IMR-90 (cell line): ENCODE results near the gene TMPRSS12. TPM values are rescaled to one million over a fixed set of nuclear protein-coding genes. Genes with fewer than 3 reads are reported as not detected.

Experiments used
- ATAC-seq: fragments of 200-7000 bp; cut with Tn5 transposase; 2 replicates; pipeline ENCODE4 v1.9.1; 2020; ENCODE audit warnings: low read depth, mild to moderate bottlenecking, moderate library complexity
- BruUV-seq: library from RNA; stranded (reverse); fragments of 400-500 nt; replicated peaks from 2 replicates; lab custom pipeline; 2021; lab: Mats Ljungman, UMichigan
- CTCF ChIA-PET: fragments of 300-600 bp; formaldehyde crosslinking; extraction: SDS; loops from one replicate; lab custom pipeline; 2021; ENCODE audit warnings: antibody characterized with exemption; lab: Yijun Ruan, JAX
- POLR2A ChIA-PET: fragments of 300-600 bp; sonication (Branson Sonifier 250); formaldehyde crosslinking; loops from one replicate; lab custom pipeline; 2022; ENCODE audit warnings: antibody characterized with exemption; ENCODE audit not compliant: unreplicated experiment; lab: Charles Lee
- DNase-seq: peaks from one replicate; pipeline ENCODE4 v3.0.0; 2013
- H2AFZ ChIP-seq: replicated peaks from 2 replicates; pipeline ENCODE3; 2013; ENCODE audit warnings: low read length, mild to moderate bottlenecking; ENCODE audit not compliant: poor library complexity
- H2AK5ac ChIP-seq: 2 replicates; pipeline ENCODE4 v1.6.1; 2013; ENCODE audit warnings: low read depth, low read length, inconsistent platforms
- H2AK9ac ChIP-seq: replicated peaks from 2 replicates; pipeline ENCODE3; 2013; ENCODE audit warnings: mild to moderate bottlenecking, low read depth, low read length, moderate library complexity; ENCODE audit not compliant: poor library complexity
- H2BK120ac ChIP-seq: 2 replicates; pipeline ENCODE4 v1.6.1; 2013; ENCODE audit warnings: low read depth, low read length, inconsistent platforms
- H2BK15ac ChIP-seq: 3 replicates; pipeline ENCODE4 v1.6.1; 2013; ENCODE audit warnings: low read depth, low read length, inconsistent platforms
- H2BK20ac ChIP-seq: 2 replicates; pipeline ENCODE4 v1.6.1; 2013; ENCODE audit warnings: low read depth, mild to moderate bottlenecking, inconsistent platforms, low read length, moderate library complexity
- H2BK5ac ChIP-seq: 2 replicates; pipeline ENCODE4 v1.6.1; 2013; ENCODE audit warnings: mild to moderate bottlenecking, low read depth, low read length, inconsistent platforms; ENCODE audit not compliant: poor library complexity, severe bottlenecking
- H3K14ac ChIP-seq: replicated peaks from 2 replicates; pipeline ENCODE4 v1.6.1; 2013; ENCODE audit warnings: low read depth, low read length, inconsistent platforms
- H3K18ac ChIP-seq: 2 replicates; pipeline ENCODE4 v1.6.1; 2013; ENCODE audit warnings: low read depth, low read length, control low read depth
- H3K23ac ChIP-seq: 2 replicates; pipeline ENCODE4 v1.6.1; 2013; ENCODE audit warnings: low read depth, low read length, inconsistent platforms
- H3K27ac ChIP-seq: 2 replicates; pipeline ENCODE4 v1.5.1; 2013; ENCODE audit warnings: mild to moderate bottlenecking, control low read depth, low read length; ENCODE audit not compliant: insufficient read depth
- H3K27me3 ChIP-seq: 2 replicates; pipeline ENCODE4 v1.6.1; 2013; ENCODE audit warnings: low read length; ENCODE audit not compliant: control insufficient read depth, insufficient read depth
- H3K36me3 ChIP-seq: 2 replicates; pipeline ENCODE4 v1.6.1; 2013; ENCODE audit warnings: low read length, mixed read lengths; ENCODE audit not compliant: control insufficient read depth, insufficient read depth
- H3K4ac ChIP-seq: 2 replicates; pipeline ENCODE4 v1.6.1; 2013; ENCODE audit warnings: low read depth, low read length, inconsistent platforms
- H3K4me1 ChIP-seq: 2 replicates; pipeline ENCODE4 v1.6.1; 2013; ENCODE audit warnings: low read length, mixed read lengths; ENCODE audit not compliant: control insufficient read depth, insufficient read depth
- H3K4me2 ChIP-seq: 2 replicates; pipeline ENCODE4 v1.6.1; 2013; ENCODE audit warnings: low read depth, mild to moderate bottlenecking, control low read depth, low read length, moderate library complexity
- H3K4me3 ChIP-seq: 2 replicates; pipeline ENCODE4 v1.5.1; 2013; ENCODE audit warnings: low read depth, mild to moderate bottlenecking, control low read depth, low read length, moderate library complexity; ENCODE audit not compliant: insufficient read depth
- H3K56ac ChIP-seq: 2 replicates; pipeline ENCODE4 v1.6.1; 2013; ENCODE audit warnings: low read length, inconsistent platforms; ENCODE audit not compliant: insufficient read depth; ENCODE audit errors: extremely low read depth
- H3K79me1 ChIP-seq, 2 experiments: 2 replicates each; pipeline ENCODE4 v1.6.1; 2013; ENCODE audit warnings: low read length in 2 of 2, inconsistent platforms in 1 of 2, low read depth in 1 of 2
- H3K9ac ChIP-seq: 2 replicates; pipeline ENCODE4 v1.6.1; 2013; ENCODE audit warnings: low read depth, low read length, control low read depth
- H3K9me1 ChIP-seq: 2 replicates; pipeline ENCODE4 v1.6.1; 2013; ENCODE audit warnings: low read length, inconsistent platforms; ENCODE audit not compliant: insufficient read depth
- H3K9me3 ChIP-seq: 2 replicates; pipeline ENCODE4 v1.6.1; 2013; ENCODE audit warnings: low read length; ENCODE audit not compliant: control insufficient read depth, insufficient read depth
- H4K20me1 ChIP-seq: 2 replicates; pipeline ENCODE4 v1.6.1; 2013; ENCODE audit warnings: low read length, inconsistent platforms; ENCODE audit not compliant: insufficient read depth
- H4K5ac ChIP-seq: 2 replicates; pipeline ENCODE4 v1.6.1; 2013; ENCODE audit warnings: mild to moderate bottlenecking, low read depth, low read length, control low read depth
- H4K8ac ChIP-seq, 2 experiments: 2 replicates each; pipeline ENCODE4 v1.6.1; 2013; ENCODE audit warnings: low read depth in 2 of 2, low read length in 2 of 2, control low read depth in 1 of 2, inconsistent platforms in 1 of 2
- H4K91ac ChIP-seq: 2 replicates; pipeline ENCODE4 v1.6.1; 2013; ENCODE audit warnings: low read depth, low read length, inconsistent platforms; ENCODE audit not compliant: insufficient read depth
- BHLHE40 ChIP-seq: fragments of 150-350 bp; IDR thresholded peaks from 2 replicates; pipeline ENCODE4 v1.6.1; 2016; ENCODE audit warnings: mild to moderate bottlenecking, low read depth, low read length
- CEBPB ChIP-seq: IDR thresholded peaks from 2 replicates; pipeline ENCODE4 v1.6.1; 2012; ENCODE audit warnings: low read depth, low read length, improper control_type of control experiment
- CHD1 ChIP-seq: IDR thresholded peaks from 2 replicates; pipeline ENCODE4 v1.6.1; 2012; ENCODE audit warnings: low read depth, low read length, improper control_type of control experiment
- CTCF ChIP-seq: conservative IDR thresholded peaks from 2 replicates; pipeline ENCODE4 v1.5.1; 2012; ENCODE audit warnings: mild to moderate bottlenecking, low read depth, low read length, improper control_type of control experiment
- ELK1 ChIP-seq: fragments of 150-350 bp; IDR thresholded peaks from 2 replicates; pipeline ENCODE4 v1.6.1; 2016; ENCODE audit warnings: low read depth, mild to moderate bottlenecking, low read length, moderate library complexity, borderline replicate concordance
- FOS ChIP-seq: fragments of 150-350 bp; IDR thresholded peaks from 2 replicates; pipeline ENCODE4 v1.6.1; 2016; ENCODE audit warnings: low read depth, low read length
- MAFK ChIP-seq: IDR thresholded peaks from 2 replicates; pipeline ENCODE4 v1.6.1; 2012; ENCODE audit warnings: low read depth, low read length, improper control_type of control experiment
- MAZ ChIP-seq: IDR thresholded peaks from 2 replicates; pipeline ENCODE4 v1.6.1; 2012; ENCODE audit warnings: low read depth, mild to moderate bottlenecking, low read length, improper control_type of control experiment, moderate library complexity, borderline replicate concordance
- MXI1 ChIP-seq: IDR thresholded peaks from 2 replicates; pipeline ENCODE4 v1.6.1; 2012; ENCODE audit warnings: low read depth, mild to moderate bottlenecking, low read length, moderate library complexity, borderline replicate concordance
- NFE2L2 ChIP-seq: fragments of 150-350 bp; IDR thresholded peaks from 2 replicates; pipeline ENCODE4 v1.6.1; 2016; ENCODE audit warnings: low read depth, mild to moderate bottlenecking, low read length
- POLR2A ChIP-seq: IDR thresholded peaks from 2 replicates; pipeline ENCODE4 v1.6.1; 2012; ENCODE audit warnings: mild to moderate bottlenecking, low read depth, low read length
- RAD21 ChIP-seq: IDR thresholded peaks from 2 replicates; pipeline ENCODE4 v1.6.1; 2012; ENCODE audit warnings: low read length, improper control_type of control experiment
- RCOR1 ChIP-seq: IDR thresholded peaks from 2 replicates; pipeline ENCODE4 v1.6.1; 2012; ENCODE audit warnings: mild to moderate bottlenecking, low read length, improper control_type of control experiment; ENCODE audit not compliant: insufficient replicate concordance
- RFX5 ChIP-seq: IDR thresholded peaks from 2 replicates; pipeline ENCODE4 v1.8.0; 2012; ENCODE audit warnings: low read depth, mild to moderate bottlenecking, low read length, moderate library complexity
- SMC3 ChIP-seq: fragments of 150-350 bp; IDR thresholded peaks from 2 replicates; pipeline ENCODE4 v1.6.1; 2016; ENCODE audit warnings: low read depth, mild to moderate bottlenecking, antibody characterized with exemption, low read length, moderate library complexity
- USF2 ChIP-seq: fragments of 150-350 bp; IDR thresholded peaks from 2 replicates; pipeline ENCODE4 v1.6.1; 2017; ENCODE audit warnings: mild to moderate bottlenecking, antibody characterized with exemption, low read length, low read depth
- WGBS, 2 experiments: methylation state at CpG; one replicate each; pipeline versions ENCODE4 v1.1.5 to v1.1.7; 2013; ENCODE audit warnings: missing lambda C conversion rate in 2 of 2; ENCODE audit not compliant: insufficient read length in 1 of 2; ENCODE audit errors: extremely low coverage in 2 of 2; 5-methylcytosine and 5-hydroxymethylcytosine counted together
- dilution Hi-C: fragments of 300-500 bp; cut with HindIII; formaldehyde crosslinking; loops from one replicate; pipeline ENCODE4 v1.14.3; 2018; ENCODE audit warnings: low sequenced_read_pairs; ENCODE audit not compliant: unreplicated experiment
- in situ Hi-C: fragments of 300-500 bp; cut with MboI; formaldehyde crosslinking; loops from 3 replicates; pipeline ENCODE4 v1.14.3; 2019; ENCODE audit warnings: low sequenced_read_pairs, inconsistent platforms, mixed read lengths
- intact Hi-C: fragments of 100-400 bp; cut with micrococcal nuclease; formaldehyde crosslinking; loops from 2 replicates; pipeline ENCODE4 v1.10.0; 2022
- polyA plus RNA-seq, 3 experiments: library from polyadenylated mRNA; depleted of rRNA; stranded (reverse); fragments of >200 nt; gene quantifications; 2 replicates each; pipeline ENCODE4 v1.2.3, GENCODE V29; 2012; ENCODE audit warnings: low replicate concordance in 1 of 3
- total RNA-seq: library from RNA; depleted of rRNA; stranded (reverse); fragments of >200 nt; gene quantifications from 2 replicates; pipeline ENCODE4 v1.2.3, GENCODE V29; 2012

TMPRSS12 gene
- total and polyA plus RNA-seq, 2 of the 4 experiments (the other 2 are of a cell fraction): not detected

DNA sequence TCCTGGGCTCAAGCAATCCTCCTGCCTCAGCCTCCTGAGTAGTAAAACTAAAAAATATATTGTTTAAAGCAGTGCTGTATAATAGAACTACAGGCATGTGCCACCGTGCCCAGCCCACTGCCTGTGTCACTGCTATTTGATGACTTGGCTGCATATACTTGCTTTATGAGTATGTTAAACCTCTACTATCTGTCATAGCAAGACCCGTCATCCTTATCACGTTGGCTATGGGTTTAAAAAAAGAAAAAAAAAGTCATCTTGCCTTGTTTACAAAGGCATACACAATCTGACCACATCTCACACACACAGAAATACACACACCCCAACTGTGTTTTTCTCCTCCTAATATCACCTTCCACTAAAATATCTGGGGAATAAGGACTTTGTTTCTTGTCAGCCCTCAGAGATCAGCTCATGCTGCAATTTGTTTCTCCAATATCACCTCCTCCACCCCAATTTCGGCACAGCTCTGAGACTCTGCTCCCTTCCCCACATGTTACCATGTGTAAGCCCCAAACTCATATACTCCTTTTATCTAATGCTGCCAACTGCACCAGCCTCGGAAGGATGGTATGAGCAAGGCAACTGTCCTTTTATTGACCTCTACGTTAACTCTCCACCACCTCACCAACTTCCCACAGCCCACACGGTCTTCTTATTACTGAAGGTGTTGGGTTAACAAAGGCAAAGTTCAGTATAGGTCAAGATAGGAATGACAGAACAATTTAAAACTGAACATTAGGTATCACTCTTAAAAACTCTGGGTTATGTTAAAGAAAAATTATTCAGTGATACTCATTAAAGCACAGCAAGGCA is 802 bp upstream of the TMPRSS12 start:
- DNase-seq: no peak
- Histone ChIP-seq H3K4me3 (no peak overlapping the region), H3K4me1 (no peaks in the 10 kb centered on the region), H3K18ac (no peak overlapping the region), H2BK120ac (no peak overlapping the region), H3K4ac (no peak overlapping the region), H3K4me2 (no peak overlapping the region), H3K14ac (no peak overlapping the region), H3K27ac (no peak overlapping the region), H4K91ac (no peak overlapping the region), H4K20me1 (no peaks in the 10 kb centered on the region), H2BK20ac (no peak overlapping the region), H2BK5ac (no peak overlapping the region), H2AK9ac (no peak overlapping the region), H2AFZ (no peak overlapping the region), H3K23ac (no peak overlapping the region), H3K9ac (no peak overlapping the region), H3K9me1 (no peaks in the 10 kb centered on the region), H4K5ac (no peak overlapping the region), H3K27me3 (no peaks in the 10 kb centered on the region), H3K56ac (no peak overlapping the region), H3K36me3 (no peaks in the 10 kb centered on the region), H4K8ac (no peak overlapping the region), H3K9me3 (peaks cover 6% of the 10 kb centered on the region), H2BK15ac (no peak overlapping the region), H3K79me1 (no peaks in the 10 kb centered on the region), H2AK5ac (no peak overlapping the region)
- in situ Hi-C loops (no loop called here), intact Hi-C loops (no loop called here), dilution Hi-C loops (no loop called here)
- ATAC-seq: no peak
- CTCF ChIA-PET: no interaction called here
- WGBS, 2 experiments: 50% methylated on average over 1 of the region's 7 CpGs; no CpG with 5 or more reads in 1 of the 2 experiments
- POLR2A ChIA-PET: no interaction called here
- BruUV-seq: no TSS peak
- TF ChIP-seq MAFK (no peak), USF2 (no peak), CEBPB (no peak), RAD21 (no peak), FOS (no peak), CTCF (no peak), BHLHE40 (no peak), RCOR1 (no peak), ELK1 (no peak), SMC3 (no peak), NFE2L2 (no peak), RFX5 (no peak), MXI1 (no peak), CHD1 (no peak), POLR2A (no peak), MAZ (no peak)
